Esophagus (tissue), 2 donors: Measurements from ENCODE around the gene ZCCHC17. TPM values are rescaled to one million over a fixed set of nuclear protein-coding genes. Genes with fewer than 3 reads are reported as not detected.
"Not testable (repeated sequence)": the region's sequence is repeated elsewhere in the genome, so short reads cannot be mapped to it uniquely, and the experiment has no call there.

Source experiments
- H3K27ac ChIP-seq, 2 donors: one replicate each; pipeline ENCODE4 v1.5.1; 2013; ENCODE audit warnings: low read depth in 2 of 2, mild to moderate bottlenecking in 2 of 2, inconsistent platforms in 1 of 2, low read length in 1 of 2, moderate library complexity in 1 of 2
- H3K27me3 ChIP-seq, 2 donors: one replicate each; pipeline ENCODE4 v1.6.1; 2013; ENCODE audit warnings: low read length in 2 of 2, control low read depth in 1 of 2, mild to moderate bottlenecking in 1 of 2; ENCODE audit not compliant: insufficient read depth in 2 of 2, control insufficient read depth in 1 of 2
- H3K36me3 ChIP-seq, 2 donors: one replicate each; pipeline ENCODE4 v1.6.1; 2013; ENCODE audit warnings: low read length in 1 of 2; ENCODE audit not compliant: control insufficient read depth in 2 of 2, insufficient read depth in 2 of 2
- H3K4me1 ChIP-seq, 2 donors: one replicate each; pipeline ENCODE4 v1.6.1; 2013; ENCODE audit warnings: low read length in 1 of 2; ENCODE audit not compliant: control insufficient read depth in 2 of 2, insufficient read depth in 2 of 2
- H3K4me3 ChIP-seq, 2 donors: one replicate each; pipeline ENCODE4 v1.5.1; 2013; ENCODE audit warnings: low read length in 2 of 2, mild to moderate bottlenecking in 2 of 2, low read depth in 1 of 2, moderate library complexity in 1 of 2
- H3K9me3 ChIP-seq, 2 donors: one replicate each; pipeline ENCODE4 v1.6.1; 2013; ENCODE audit warnings: mild to moderate bottlenecking in 2 of 2, low read depth in 1 of 2, low read length in 1 of 2, moderate library complexity in 1 of 2; ENCODE audit not compliant: control insufficient read depth in 2 of 2, insufficient read depth in 1 of 2
- WGBS, 2 donors: extraction: QIAGEN DNeasy Blood & Tissue Kit; methylation state at CpG; one replicate each; pipeline ENCODE4 v1.1.7; 2013; 5-methylcytosine and 5-hydroxymethylcytosine counted together
- polyA plus RNA-seq, 2 donors: library from polyadenylated mRNA; stranded (reverse); fragments of 200-250 nt; gene quantifications; one replicate each; pipeline ENCODE4 v1.2.3, GENCODE V29; 2013
- donor health status: healthy with polysubstance abuse.
- donor health status: Bipolar disorder and iron deficiency.

Gene ZCCHC17
- polyA plus RNA-seq, 2 donors = 16.9 to 20.3 TPM

DNA sequence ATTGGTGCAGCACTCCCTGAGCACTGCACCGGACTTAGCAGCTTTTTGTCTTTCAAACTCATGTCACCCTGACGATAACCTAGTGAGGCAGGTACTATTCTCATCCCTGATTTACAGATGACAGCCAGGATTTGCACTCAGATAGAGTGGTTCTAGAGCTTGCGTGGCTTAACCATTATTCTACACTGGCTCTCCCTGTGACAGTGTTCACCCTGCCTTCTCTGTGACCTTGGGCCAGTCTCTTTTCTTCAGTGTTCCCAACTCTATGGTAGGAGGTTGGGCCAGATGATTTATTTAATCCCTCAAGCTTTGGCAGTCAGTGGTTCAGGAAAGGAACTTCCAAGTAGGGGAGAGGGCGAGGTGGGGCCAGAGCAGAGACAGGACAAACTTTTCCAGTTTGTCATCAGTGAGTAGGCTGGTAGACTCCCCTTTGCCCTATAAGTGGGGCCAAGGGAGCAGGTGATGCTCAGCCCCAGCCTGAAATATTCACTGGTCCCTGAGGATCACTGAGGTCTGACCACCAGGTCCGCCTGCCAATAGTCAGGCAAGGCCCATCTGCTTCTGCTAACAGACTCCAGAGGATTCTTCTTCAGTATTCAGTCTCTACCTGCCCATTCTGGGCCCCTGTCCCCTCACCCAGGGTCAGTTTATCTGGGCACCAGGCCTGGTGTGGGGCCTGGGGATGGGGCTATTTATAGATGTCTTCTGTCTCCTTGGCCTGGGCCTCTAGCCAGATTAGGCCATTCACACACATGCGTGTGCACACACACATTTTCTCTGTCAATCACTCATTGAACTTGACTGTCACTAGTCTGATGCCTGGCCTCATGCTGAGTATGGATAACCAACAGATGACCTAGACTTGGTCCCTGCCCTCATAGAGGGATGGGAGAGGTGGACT, 84.8 kb downstream of the ZCCHC17 start:
- H3K36me3 ChIP-seq = no peaks in the 10 kb centered on the region

DNA sequence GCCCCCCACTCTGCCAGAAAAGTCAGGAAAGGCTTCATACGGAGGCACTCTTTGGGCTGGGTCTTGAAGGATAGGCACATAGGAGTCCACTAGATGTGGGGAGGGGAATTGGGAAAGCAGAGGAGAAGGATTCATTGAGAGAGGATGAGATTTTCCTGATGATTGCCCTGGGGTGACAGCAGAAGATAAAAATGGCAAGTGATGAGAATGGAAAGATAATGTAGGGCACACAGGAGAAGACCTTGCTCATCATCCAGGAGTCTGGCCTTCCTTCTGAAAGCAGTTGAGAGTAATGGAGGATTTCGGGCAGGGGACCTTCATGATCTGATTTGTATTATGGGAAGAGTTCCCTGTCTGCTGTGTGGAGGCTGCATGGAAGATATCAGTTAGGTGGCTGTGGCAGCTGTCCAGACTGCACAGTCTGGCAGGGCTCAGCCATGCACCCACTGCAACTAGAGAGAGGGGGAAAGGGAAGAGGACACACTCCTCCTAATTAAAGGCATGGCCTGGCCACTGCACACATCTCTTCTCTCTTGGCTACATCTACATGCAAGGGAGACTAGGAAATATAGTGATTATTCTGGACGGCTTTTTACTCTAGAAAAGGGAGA, 85.7 kb downstream of the ZCCHC17 start:
- Histone ChIP-seq H3K36me3 (no peaks in the 10 kb centered on the region), H3K4me1 (peaks cover 2 to 3% of the 10 kb centered on the region in 2 donors), H3K27ac (no peak overlapping the region), H3K4me3 (no peak overlapping the region), H3K27me3 (no peaks in the 10 kb centered on the region), H3K9me3 (no peaks in the 10 kb centered on the region)
- WGBS, 2 donors = 89 to 94% methylated on average over 3 of the region's 3 CpGs

More for the DNA sequence above, 84.8 kb downstream of the ZCCHC17 start:
- Histone ChIP-seq H3K27ac (no peak overlapping the region), H3K4me3 (no peak overlapping the region), H3K4me1 (peaks cover 2 to 3% of the 10 kb centered on the region in 2 donors), H3K27me3 (no peaks in the 10 kb centered on the region), H3K9me3 (no peaks in the 10 kb centered on the region)
- 69 to 71% methylated on average over 6 of the region's 6 CpGs for WGBS, 2 donors

DNA sequence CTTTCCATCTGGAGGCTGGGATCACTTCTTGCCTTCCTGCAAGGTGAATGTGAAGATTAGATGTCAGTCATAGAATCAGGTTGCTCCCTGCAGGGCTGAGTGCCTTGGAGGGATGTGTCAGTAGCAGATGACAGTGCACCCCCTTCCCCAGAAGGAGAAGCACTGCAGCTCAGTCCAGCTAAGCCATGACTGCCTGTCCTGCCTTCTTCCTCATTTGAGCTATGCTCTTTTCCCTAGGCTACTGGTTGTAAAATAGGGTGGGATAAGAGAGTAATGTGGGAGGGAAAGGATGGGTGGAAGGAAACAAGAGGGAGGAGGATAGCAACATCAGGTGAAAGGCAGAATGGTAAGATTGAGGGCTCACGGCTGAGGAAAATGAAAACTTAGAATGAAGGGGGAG, 87.1 kb downstream of the ZCCHC17 start:
- Histone ChIP-seq H3K27ac (no peak overlapping the region), H3K4me1 (peaks cover 2 to 3% of the 10 kb centered on the region in 2 donors), H3K27me3 (no peaks in the 10 kb centered on the region), H3K9me3 (no peaks in the 10 kb centered on the region), H3K36me3 (no peaks in the 10 kb centered on the region), H3K4me3 (no peak overlapping the region)
- 82 to 90% methylated on average over 1 of the region's 1 CpG for WGBS, 2 donors

DNA sequence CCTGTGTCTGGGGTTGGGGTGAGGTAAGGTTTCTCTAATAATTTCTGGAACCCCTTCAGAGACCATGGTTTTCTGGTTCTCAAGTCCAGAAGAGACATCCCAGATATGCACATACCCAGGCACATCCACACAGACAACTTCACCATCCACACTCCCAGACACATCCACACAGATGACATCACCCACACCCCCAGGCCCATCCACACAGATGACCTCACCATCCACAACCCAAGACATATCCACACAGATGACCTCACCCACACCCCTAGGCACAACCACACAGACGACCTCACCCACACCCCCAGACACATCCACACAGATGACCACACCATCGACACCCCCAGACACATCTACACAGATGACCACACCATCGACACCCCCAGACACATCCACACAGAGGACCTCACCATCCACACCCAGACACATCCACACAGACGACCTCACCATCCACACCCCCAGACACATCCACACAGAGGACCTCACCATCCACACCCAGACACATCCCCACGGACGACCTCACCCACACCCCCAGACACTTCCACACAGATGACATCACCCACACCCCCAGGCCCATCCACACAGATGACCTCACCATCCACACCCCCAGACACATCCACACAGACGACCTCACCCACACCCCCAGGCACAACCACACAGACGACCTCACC, 89.9 kb downstream of the ZCCHC17 start:
- not testable (repeated sequence) for H3K27ac ChIP-seq, H3K4me3 ChIP-seq, H3K27me3 ChIP-seq, H3K9me3 ChIP-seq, H3K36me3 ChIP-seq, H3K4me1 ChIP-seq
- 58 to 61% methylated on average over 8 of the region's 8 CpGs for WGBS, 2 donors

DNA sequence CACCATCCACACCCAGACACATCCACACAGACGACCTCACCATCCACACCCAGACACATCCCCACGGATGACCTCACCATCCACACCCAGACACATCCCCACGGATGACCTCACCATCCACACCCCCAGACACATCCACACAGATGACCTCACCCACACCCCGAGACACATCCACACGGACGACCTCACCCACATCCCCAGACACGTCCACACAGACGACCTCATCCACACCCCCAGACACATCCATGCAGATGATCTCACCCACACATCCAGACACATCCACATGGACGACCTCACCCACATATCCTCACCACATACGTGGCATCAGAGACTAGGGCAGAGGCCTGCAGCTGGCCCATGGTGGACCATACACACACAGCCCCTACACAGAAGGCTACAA, 90.8 kb downstream of the ZCCHC17 start:
- Histone ChIP-seq H3K36me3 (no peaks in the 10 kb centered on the region), H3K4me3 (no peak overlapping the region), H3K27me3 (no peaks in the 10 kb centered on the region), H3K27ac (no peak overlapping the region), H3K4me1 (peaks cover 0 to 3% of the 10 kb centered on the region in 2 donors), H3K9me3 (no peaks in the 10 kb centered on the region)
- WGBS, 2 donors = 62 to 66% methylated on average over 10 of the region's 10 CpGs

DNA sequence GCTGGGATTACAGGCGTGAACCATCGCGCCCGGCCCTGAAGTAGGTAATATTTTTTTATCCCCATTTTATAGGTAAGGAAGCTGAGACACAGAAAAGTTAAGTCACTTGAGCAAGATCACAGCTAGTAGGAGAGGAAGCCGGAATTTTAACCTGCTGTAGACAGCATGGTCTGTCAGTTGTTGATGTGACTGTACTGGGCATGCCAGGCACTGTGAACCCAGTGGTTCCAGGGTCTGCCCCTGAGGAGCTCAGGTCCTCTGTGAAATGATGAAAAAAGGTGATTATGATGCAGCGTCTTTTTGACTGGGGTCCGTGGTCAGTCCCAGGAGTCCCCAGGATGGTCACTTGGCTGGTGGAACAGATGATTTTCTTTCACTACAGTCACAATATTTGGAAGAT, 92.8 kb downstream of the ZCCHC17 start:
- Histone ChIP-seq H3K27ac (no peak overlapping the region), H3K36me3 (no peaks in the 10 kb centered on the region), H3K4me1 (peaks cover 0 to 3% of the 10 kb centered on the region in 2 donors), H3K4me3 (no peak overlapping the region), H3K9me3 (no peaks in the 10 kb centered on the region), H3K27me3 (no peaks in the 10 kb centered on the region)
- 86 to 90% methylated on average over 7 of the region's 7 CpGs for WGBS, 2 donors

DNA sequence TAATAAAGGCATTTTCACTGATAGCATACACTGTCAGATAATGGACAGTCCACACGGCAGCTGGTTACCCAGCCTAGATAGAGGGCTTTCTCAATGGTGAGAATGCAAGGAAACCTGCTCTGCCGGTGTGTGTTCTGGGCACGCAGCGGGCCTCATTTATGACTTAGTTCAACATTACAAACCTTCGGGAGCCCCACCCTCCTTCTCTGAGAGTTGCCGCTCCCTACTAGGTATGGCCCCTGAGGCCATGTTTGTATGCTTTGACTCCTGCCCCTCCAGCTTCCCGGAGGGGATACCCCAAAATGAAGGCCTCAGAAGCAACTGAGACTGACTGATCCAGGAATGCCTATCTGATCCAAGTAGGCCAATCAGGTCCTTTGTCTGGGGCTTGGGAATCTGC, 93.2 kb downstream of the ZCCHC17 start:
- H3K27ac ChIP-seq = peak overlapping the region in 1 of 2 donors; percentile 20
- whole genome bisulfite sequencing, 2 donors = 60 to 67% methylated on average over 7 of the region's 7 CpGs
- H3K36me3 ChIP-seq = no peaks in the 10 kb centered on the region
- H3K4me3 ChIP-seq = no peak overlapping the region
- H3K4me1 ChIP-seq = peaks cover 0 to 6% of the 10 kb centered on the region in 2 donors
- H3K9me3 ChIP-seq = no peaks in the 10 kb centered on the region
- no peaks in the 10 kb centered on the region for H3K27me3 ChIP-seq

DNA sequence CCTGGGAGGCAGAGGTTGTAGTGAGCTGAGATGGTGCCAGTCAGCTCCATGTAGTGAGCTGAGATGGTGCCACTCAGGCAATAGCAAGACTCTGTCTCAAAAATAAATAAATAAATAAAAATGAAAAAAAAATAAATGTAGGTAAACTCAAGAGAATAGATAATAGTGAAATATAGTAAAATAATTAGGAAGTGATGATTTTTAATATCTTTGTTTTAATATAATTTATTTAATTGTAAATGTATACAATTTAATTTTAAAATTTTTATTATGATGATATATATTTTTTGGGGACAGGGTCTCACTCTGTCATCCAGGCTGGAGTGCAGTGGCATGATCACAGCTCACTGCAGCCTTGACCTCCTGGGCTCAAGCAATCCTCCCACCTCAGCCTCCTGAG, 96.6 kb downstream of the ZCCHC17 start:
- Histone ChIP-seq H3K36me3 (no peaks in the 10 kb centered on the region), H3K4me3 (no peak overlapping the region), H3K4me1 (peaks cover 0 to 6% of the 10 kb centered on the region in 2 donors), H3K27ac (no peak overlapping the region), H3K27me3 (no peaks in the 10 kb centered on the region), H3K9me3 (no peaks in the 10 kb centered on the region)

DNA sequence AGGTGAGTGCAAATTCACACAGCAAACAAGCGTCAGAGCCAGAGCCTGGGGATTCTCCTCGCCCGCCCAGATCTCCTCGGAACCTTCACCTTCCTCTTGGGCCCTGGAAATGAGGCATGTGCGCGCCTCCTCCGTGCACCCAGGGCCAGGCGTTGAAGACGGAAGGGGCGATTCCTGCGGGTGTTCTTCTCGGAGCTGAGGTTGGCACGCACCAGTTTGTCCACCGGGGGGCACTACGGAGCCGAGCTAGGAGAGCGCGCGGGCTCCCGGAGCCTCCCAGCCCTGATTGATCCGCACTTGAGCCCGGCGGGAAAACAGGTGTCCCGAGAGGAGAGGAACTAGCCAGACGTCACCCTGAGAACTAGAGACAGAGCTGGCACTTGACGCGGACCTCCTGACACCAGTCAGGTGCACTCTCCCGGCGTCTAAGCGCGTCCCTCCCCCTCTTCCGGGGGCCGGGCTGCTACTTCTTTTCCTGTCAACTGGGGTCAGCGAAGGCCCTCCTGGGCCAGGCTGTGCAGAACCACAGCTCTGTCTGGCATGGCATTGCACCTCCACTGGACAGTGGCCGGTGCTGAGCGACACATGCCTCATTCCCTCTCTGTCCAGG, 97.9 kb downstream of the ZCCHC17 start:
- Histone ChIP-seq H3K27me3 (no peaks in the 10 kb centered on the region), H3K27ac (no peak overlapping the region), H3K36me3 (no peaks in the 10 kb centered on the region), H3K4me1 (peaks cover 0 to 6% of the 10 kb centered on the region in 2 donors), H3K4me3 (peak overlapping the region in 1 of 2 donors; percentile 28), H3K9me3 (no peaks in the 10 kb centered on the region)
- WGBS, 2 donors = 2 to 3% methylated on average over 36 of the region's 36 CpGs
